HG03378 (cell line): ENCODE measurements around the gene TMEM179.
"Not testable (repeated sequence)": the region's sequence is repeated elsewhere in the genome, so short reads cannot be mapped to it uniquely, and the experiment has no call there.

ENCODE experiments used
- ATAC-seq: cut with Tn5 transposase; IDR thresholded peaks from one replicate; pipeline ENCODE4 v1.9.1; 2021; ENCODE audit warnings: mild to moderate bottlenecking, moderate library complexity; ENCODE audit not compliant: unreplicated experiment

The TMEM179 gene

GRCh38 chr14:104588066-104588857 is 16.3 kb downstream of the TMEM179 start:
- no peak for ATAC-seq

- no peak for ATAC-seq
These were observed 16.9 kb downstream of the TMEM179 start for GRCh38 chr14:104587641-104588040.

GRCh38 chr14:104586832-104587620 is 17.5 kb downstream of the TMEM179 start:
- ATAC-seq = no peak

- ATAC-seq = no peak
These were observed 18.4 kb downstream of the TMEM179 start for GRCh38 chr14:104585966-104586697.

- ATAC-seq = no peak
These were observed 20.0 kb downstream of the TMEM179 start for GRCh38 chr14:104584557-104584956.

GRCh38 chr14:104583424-104584306 is 20.9 kb downstream of the TMEM179 start:
- ATAC-seq = no peak

GRCh38 chr14:104582662-104583061 is 21.9 kb downstream of the TMEM179 start:
- ATAC-seq = no peak

GRCh38 chr14:104582005-104582404 is 22.6 kb downstream of the TMEM179 start:
- no peak for ATAC-seq

- ATAC-seq = no peak
These were observed 23.1 kb downstream of the TMEM179 start for GRCh38 chr14:104581521-104581920.

- no peak for ATAC-seq
These were observed 23.6 kb downstream of the TMEM179 start for GRCh38 chr14:104580961-104581360.

- ATAC-seq = not testable (repeated sequence)
These were observed 24.6 kb downstream of the TMEM179 start for GRCh38 chr14:104579939-104580338.

GRCh38 chr14:104579507-104579906 is 25.1 kb downstream of the TMEM179 start, which contains the start of gene C14orf180:
TSS of gene C14orf180 (plus strand) at chr14:104579764. CDS start at chr14:104586431, 6,667 bp downstream.
- ATAC-seq = no peak

- no peak for ATAC-seq
These were observed 26.3 kb downstream of the TMEM179 start for GRCh38 chr14:104578321-104578720.

- no peak for ATAC-seq
These were observed 26.7 kb downstream of the TMEM179 start for GRCh38 chr14:104577847-104578301.

GRCh38 chr14:104577426-104577825 is 27.1 kb downstream of the TMEM179 start:
- no peak for ATAC-seq

- no peak for ATAC-seq
These were observed 27.6 kb downstream of the TMEM179 start for GRCh38 chr14:104576970-104577332.

GRCh38 chr14:104576232-104576969 is 28.2 kb downstream of the TMEM179 start:
- no peak for ATAC-seq

GRCh38 chr14:104574978-104575583 is 29.5 kb downstream of the TMEM179 start:
- ATAC-seq = no peak

GRCh38 chr14:104574536-104574935 is 30.0 kb downstream of the TMEM179 start:
- no peak for ATAC-seq
